NCI-H226 (cell line): Measurements from ENCODE around the gene CIZ1.

ENCODE experiments used
- DNase-seq: peaks from one replicate; pipeline ENCODE4 v3.0.0-alpha.2; 2015

The CIZ1 gene

GRCh38 chr9:128121924-128122808 is 69.2 kb downstream of the CIZ1 start:
- DNase-seq: no peak

- no peak for DNase-seq
These were observed 69.9 kb downstream of the CIZ1 start for GRCh38 chr9:128121466-128121810.

DNA sequence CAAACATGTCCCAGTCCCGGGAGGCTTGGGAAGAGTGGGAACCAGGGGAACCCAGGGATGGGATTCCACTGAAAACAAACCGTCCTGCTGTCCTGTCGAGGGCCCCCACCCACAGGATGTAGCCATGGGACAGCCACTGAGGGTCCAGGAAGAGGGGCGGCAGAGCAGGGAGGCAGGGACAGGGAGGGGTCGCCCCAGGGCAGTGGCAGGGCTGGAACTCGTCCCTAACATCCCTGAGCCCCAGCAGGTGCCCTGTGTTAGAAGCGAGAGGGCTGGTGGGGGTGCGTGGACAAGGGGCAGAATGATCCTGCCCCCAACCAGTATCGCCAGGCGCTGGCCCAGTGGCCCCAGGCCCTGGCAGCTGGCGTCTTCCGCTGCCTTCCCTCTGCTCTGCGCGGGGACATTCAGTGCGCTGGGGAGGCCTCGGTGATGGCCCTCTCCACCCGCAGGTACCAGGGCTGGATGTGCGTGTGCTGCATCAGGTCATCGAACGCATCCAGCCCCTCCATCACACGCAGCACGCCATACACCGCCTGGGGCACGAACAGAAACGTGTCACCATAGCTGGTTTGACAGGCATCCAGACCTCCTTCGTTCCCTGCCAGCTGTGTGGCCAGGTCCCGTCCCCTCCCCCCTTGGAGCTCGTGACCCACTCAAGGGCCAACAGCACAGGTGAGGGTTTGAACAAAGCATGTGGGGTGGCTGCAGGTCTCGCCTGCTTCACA is 70.5 kb downstream of the CIZ1 start:
- no peak for DNase-seq

GRCh38 chr9:128120061-128120740 is 71.2 kb downstream of the CIZ1 start:
- DNase-seq: no peak

- no peak for DNase-seq
These were observed 72.3 kb downstream of the CIZ1 start for GRCh38 chr9:128118971-128119665.

DNA sequence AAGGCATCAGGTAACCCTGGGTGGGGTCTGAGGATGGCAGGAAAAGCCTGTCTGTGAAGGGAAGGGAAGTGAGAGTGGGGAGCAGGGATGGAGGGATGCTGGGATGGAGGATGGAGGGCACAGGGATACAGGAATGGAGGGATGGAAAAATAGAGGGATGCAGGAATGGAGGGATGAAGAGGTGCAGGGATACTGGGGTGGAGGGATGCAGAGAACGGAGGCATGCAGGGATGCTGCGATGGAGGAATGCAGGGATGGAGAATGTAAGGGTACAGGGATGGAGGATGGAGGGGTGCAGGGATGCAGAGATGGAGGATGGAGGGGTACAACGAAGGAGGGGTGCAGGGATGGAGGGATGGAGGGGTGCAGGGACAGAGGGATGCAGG is 72.9 kb downstream of the CIZ1 start:
- DNase-seq: no peak

GRCh38 chr9:128117613-128118471 is 73.5 kb downstream of the CIZ1 start:
- peak; percentile 55 for DNase-seq

GRCh38 chr9:128116104-128117083 is 75.0 kb downstream of the CIZ1 start:
- DNase-seq: no peak
